ENCODE results near the gene RASSF6. TPM values are rescaled to one million over a fixed set of nuclear protein-coding genes. Genes with fewer than 3 reads are reported as not detected.

The RASSF6 gene
- total and polyA plus RNA-seq, 12 donors, result 0.06 TPM; not detected in 11

GRCh38 chr4:73613130-73613529 is 7.1 kb downstream of the RASSF6 start:
- WGBS, 2 donors, result 85 to 86% methylated on average over 2 of the region's 2 CpGs
- no peaks in the 10 kb centered on the region for H3K36me3 ChIP-seq
- no peak for TF ChIP-seq CTCF (IDR thresholded peaks at IDR 0.05)
- no peak for ATAC-seq
- H3K4me3 ChIP-seq, result no peak overlapping the region
- no peaks in the 10 kb centered on the region for H3K9me3 ChIP-seq
- no peaks in the 10 kb centered on the region for H3K4me1 ChIP-seq
- no peak overlapping the region for H3K27ac ChIP-seq
- DNase-seq, result no peak
- intact Hi-C loops (cut with DNase I), result no loop called here
- H3K27me3 ChIP-seq, result peaks cover 0 to 33% (median 5%) of the 10 kb centered on the region in 7 donors

- no peak for DNase-seq
- Histone ChIP-seq H3K36me3 (no peaks in the 10 kb centered on the region), H3K27me3 (peaks cover 0 to 30% (median 5%) of the 10 kb centered on the region in 7 donors), H3K27ac (no peak overlapping the region), H3K9me3 (no peaks in the 10 kb centered on the region), H3K4me1 (no peaks in the 10 kb centered on the region), H3K4me3 (no peak overlapping the region)
- no peak for ATAC-seq
- intact Hi-C loops (cut with DNase I), result no loop called here
- no peak for TF ChIP-seq CTCF (IDR thresholded peaks at IDR 0.05)
Measured at GRCh38 chr4:73612032-73612431, 8.2 kb downstream of the RASSF6 start.

GRCh38 chr4:73609706-73610105 is 10.5 kb downstream of the RASSF6 start:
- Histone ChIP-seq H3K27me3 (peaks cover 0 to 26% (median 5%) of the 10 kb centered on the region in 7 donors), H3K9me3 (no peaks in the 10 kb centered on the region), H3K4me1 (no peaks in the 10 kb centered on the region), H3K4me3 (no peak overlapping the region), H3K27ac (no peak overlapping the region), H3K36me3 (no peaks in the 10 kb centered on the region)
- no peak for TF ChIP-seq CTCF (IDR thresholded peaks at IDR 0.05)
- 37 to 91% methylated on average over 1 of the region's 1 CpG for WGBS, 2 donors
- DNase-seq, result no peak
- no peak for ATAC-seq
- intact Hi-C loops (cut with DNase I), result no loop called here

GRCh38 chr4:73608689-73609594 is 11.3 kb downstream of the RASSF6 start:
- no peak overlapping the region for H3K4me3 ChIP-seq
- ATAC-seq (no peak), DNase-seq (no peak)
- no peak for TF ChIP-seq CTCF (IDR thresholded peaks at IDR 0.05)
- intact Hi-C loops (cut with DNase I), result no loop called here
- WGBS, 2 donors, result 71 to 78% methylated on average over 3 of the region's 3 CpGs
- no peaks in the 10 kb centered on the region for H3K36me3 ChIP-seq
- H3K27me3 ChIP-seq, result peaks cover 0 to 26% (median 5%) of the 10 kb centered on the region in 7 donors
- H3K27ac ChIP-seq, result no peak overlapping the region
- H3K9me3 ChIP-seq, result no peaks in the 10 kb centered on the region
- H3K4me1 ChIP-seq, result no peaks in the 10 kb centered on the region
